Activated CD8-positive, alpha-beta T cell treated with anti-CD3 and anti-CD28 coated beads for 36 hours (primary cell): Measurements from ENCODE around the gene CORO2B. TPM values are rescaled to one million over a fixed set of nuclear protein-coding genes. Genes with fewer than 3 reads are reported as not detected.

Experiments used
- ATAC-seq: fragments of 200-7000 bp; cut with Tn5 transposase; one replicate; pipeline ENCODE4 v1.10.0; 2021; ENCODE audit warnings: mild to moderate bottlenecking, moderate library complexity
- CTCF ChIA-PET: fragments of 350-600 bp; sonication (Branson Sonifier 250); formaldehyde crosslinking; loops from one replicate; lab custom pipeline; 2021; ENCODE audit warnings: antibody characterized with exemption; lab: Charles Lee
- POLR2A ChIA-PET: fragments of 350-600 bp; sonication (Branson Sonifier 250); formaldehyde crosslinking; loops from one replicate; lab custom pipeline; 2021; ENCODE audit warnings: antibody characterized with exemption; lab: Charles Lee
- DNase-seq: peaks from one replicate; pipeline ENCODE4 v3.0.0-alpha.2; 2020
- H3K27ac Mint-ChIP-seq: one replicate; pipeline ENCODE4 v1.8.0; 2021; ENCODE audit warnings: mild to moderate bottlenecking, mixed read lengths
- H3K27me3 Mint-ChIP-seq: one replicate; pipeline ENCODE4 v1.8.0; 2021; ENCODE audit warnings: mixed read lengths
- H3K36me3 Mint-ChIP-seq: one replicate; pipeline ENCODE4 v1.8.0; 2021; ENCODE audit warnings: low read depth, mixed read lengths
- H3K4me1 Mint-ChIP-seq: one replicate; pipeline ENCODE4 v1.8.0; 2021; ENCODE audit warnings: low read depth, mixed read lengths
- H3K4me3 Mint-ChIP-seq: one replicate; pipeline ENCODE4 v1.8.0; 2021; ENCODE audit warnings: mild to moderate bottlenecking, moderate library complexity, mixed read lengths
- H3K9me3 Mint-ChIP-seq: one replicate; pipeline ENCODE4 v1.8.0; 2021; ENCODE audit warnings: mixed read lengths
- intact Hi-C: fragments of 100-400 bp; cut with micrococcal nuclease; formaldehyde crosslinking; loops from one replicate; pipeline ENCODE4 v1.10.0; 2022
- total RNA-seq, 2 experiments: library from RNA; stranded (reverse); gene quantifications; one replicate each; pipeline ENCODE4 v1.2.3, GENCODE V29; 2021
- TF ChIP-seq, protein P1 (sequence below): fragments of 200-600 bp; IDR thresholded peaks from one replicate; pipeline ENCODE4 v1.8.0; 2022; ENCODE audit warnings: antibody characterized with exemption, mild to moderate bottlenecking

CORO2B gene
- total RNA-seq, 2 experiments from 2014 or later, result not detected

DNA sequence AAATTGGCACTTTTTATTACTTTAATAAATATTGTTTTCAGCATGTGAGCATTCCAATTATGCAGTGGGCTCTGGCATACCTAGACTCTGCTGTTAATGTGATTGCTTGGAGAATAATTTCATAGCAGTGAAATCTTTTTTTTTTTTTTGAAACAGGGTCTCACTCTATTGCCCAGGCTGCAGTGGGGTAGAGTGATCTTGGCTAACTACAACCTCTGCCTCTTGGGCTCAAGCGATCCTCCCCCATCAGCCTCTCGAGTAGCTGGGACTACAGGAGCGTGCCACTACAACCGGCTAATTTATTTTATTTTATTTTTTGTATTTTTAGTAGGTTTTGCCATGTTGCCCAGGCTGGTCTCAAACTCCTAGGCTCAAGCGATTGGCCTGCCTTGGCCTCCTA, 14.6 kb upstream of the CORO2B start:
- H3K4me1 Mint-ChIP-seq, result peaks cover 8% of the 10 kb centered on the region
- no peaks in the 10 kb centered on the region for H3K9me3 Mint-ChIP-seq
- CTCF ChIA-PET, result interaction anchor here (0.8 to 3.4 kb wide), 2 partner anchors 14 to 110 kb away, joined by 3 to 19 read pairs; no protein-coding TSS in a partner anchor
- H3K27ac Mint-ChIP-seq, result no peak overlapping the region
- POLR2A ChIA-PET, result no interaction called here
- peaks cover 16% of the 10 kb centered on the region for H3K27me3 Mint-ChIP-seq
- no peaks in the 10 kb centered on the region for H3K36me3 Mint-ChIP-seq
- ATAC-seq (no peak), DNase-seq (no peak)
- H3K4me3 Mint-ChIP-seq, result no peak overlapping the region
- intact Hi-C loops, result no loop called here
- TF ChIP-seq, protein P1, sequence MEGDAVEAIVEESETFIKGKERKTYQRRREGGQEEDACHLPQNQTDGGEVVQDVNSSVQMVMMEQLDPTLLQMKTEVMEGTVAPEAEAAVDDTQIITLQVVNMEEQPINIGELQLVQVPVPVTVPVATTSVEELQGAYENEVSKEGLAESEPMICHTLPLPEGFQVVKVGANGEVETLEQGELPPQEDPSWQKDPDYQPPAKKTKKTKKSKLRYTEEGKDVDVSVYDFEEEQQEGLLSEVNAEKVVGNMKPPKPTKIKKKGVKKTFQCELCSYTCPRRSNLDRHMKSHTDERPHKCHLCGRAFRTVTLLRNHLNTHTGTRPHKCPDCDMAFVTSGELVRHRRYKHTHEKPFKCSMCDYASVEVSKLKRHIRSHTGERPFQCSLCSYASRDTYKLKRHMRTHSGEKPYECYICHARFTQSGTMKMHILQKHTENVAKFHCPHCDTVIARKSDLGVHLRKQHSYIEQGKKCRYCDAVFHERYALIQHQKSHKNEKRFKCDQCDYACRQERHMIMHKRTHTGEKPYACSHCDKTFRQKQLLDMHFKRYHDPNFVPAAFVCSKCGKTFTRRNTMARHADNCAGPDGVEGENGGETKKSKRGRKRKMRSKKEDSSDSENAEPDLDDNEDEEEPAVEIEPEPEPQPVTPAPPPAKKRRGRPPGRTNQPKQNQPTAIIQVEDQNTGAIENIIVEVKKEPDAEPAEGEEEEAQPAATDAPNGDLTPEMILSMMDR, result no peak

DNA sequence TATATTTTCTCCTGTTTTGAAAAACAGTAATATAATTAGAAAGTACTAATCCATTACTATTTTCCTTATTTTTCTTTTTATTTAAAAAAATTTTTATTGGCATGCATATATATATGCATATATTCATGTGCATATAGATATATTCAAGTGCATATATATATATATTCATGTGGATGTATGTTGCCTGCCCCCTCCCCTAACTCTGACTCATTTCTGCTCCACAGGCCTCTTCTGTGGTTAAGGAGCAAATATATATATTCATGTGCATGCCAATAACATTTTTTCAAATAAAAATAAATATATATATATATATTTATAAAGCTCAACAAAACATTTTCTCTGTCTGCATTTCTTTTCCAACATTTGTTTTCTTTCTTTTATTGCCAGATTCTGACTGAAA, 13.6 kb upstream of the CORO2B start:
- intact Hi-C loops, result no loop called here
- H3K4me1 Mint-ChIP-seq, result no peaks in the 10 kb centered on the region
- no peaks in the 10 kb centered on the region for H3K36me3 Mint-ChIP-seq
- CTCF ChIA-PET, result interaction anchor here (0.9 to 3.4 kb wide), 2 partner anchors 15 to 109 kb away, joined by 3 to 19 read pairs; no protein-coding TSS in a partner anchor
- no peak for ATAC-seq
- DNase-seq, result no peak
- H3K4me3 Mint-ChIP-seq, result no peak overlapping the region
- POLR2A ChIA-PET, result interaction anchor here (1.0 kb wide), 1 partner anchor 110 kb away, joined by 5 read pairs; no protein-coding TSS in a partner anchor
- TF ChIP-seq, protein P1, result no peak
- no peaks in the 10 kb centered on the region for H3K9me3 Mint-ChIP-seq
- no peak overlapping the region for H3K27ac Mint-ChIP-seq
- peaks cover 17% of the 10 kb centered on the region for H3K27me3 Mint-ChIP-seq

GRCh38 chr15:68565726-68566125, 13.1 kb upstream of the CORO2B start:
- CTCF ChIA-PET, result interaction anchor here (0.9 to 3.4 kb wide), 2 partner anchors 15 to 108 kb away, joined by 3 to 19 read pairs; no protein-coding TSS in a partner anchor
- Mint-ChIP-seq H3K9me3 (no peaks in the 10 kb centered on the region), H3K4me1 (no peaks in the 10 kb centered on the region), H3K27me3 (peaks cover 17% of the 10 kb centered on the region), H3K36me3 (no peaks in the 10 kb centered on the region), H3K4me3 (no peak overlapping the region), H3K27ac (no peak overlapping the region)
- DNase-seq (no peak), ATAC-seq (no peak)
- intact Hi-C loops, result no loop called here
- TF ChIP-seq, protein P1, result no peak
- POLR2A ChIA-PET, result interaction anchor here (1.0 kb wide), 1 partner anchor 109 kb away, joined by 5 read pairs; no protein-coding TSS in a partner anchor

- peaks cover 20% of the 10 kb centered on the region for H3K27me3 Mint-ChIP-seq
- H3K9me3 Mint-ChIP-seq, result no peaks in the 10 kb centered on the region
- H3K27ac Mint-ChIP-seq, result no peak overlapping the region
- H3K4me3 Mint-ChIP-seq, result no peak overlapping the region
- TF ChIP-seq, protein P1, result no peak
- CTCF ChIA-PET, result interaction anchor here (1.2 kb wide), 1 partner anchor 107 kb away, joined by 3 read pairs; no protein-coding TSS in a partner anchor
- no peaks in the 10 kb centered on the region for H3K4me1 Mint-ChIP-seq
- POLR2A ChIA-PET, result no interaction called here
- intact Hi-C loops, result no loop called here
- DNase-seq (no peak), ATAC-seq (no peak)
- H3K36me3 Mint-ChIP-seq, result no peaks in the 10 kb centered on the region
Observed at GRCh38 chr15:68566377-68566954, 12.3 kb upstream of the CORO2B start.

DNA sequence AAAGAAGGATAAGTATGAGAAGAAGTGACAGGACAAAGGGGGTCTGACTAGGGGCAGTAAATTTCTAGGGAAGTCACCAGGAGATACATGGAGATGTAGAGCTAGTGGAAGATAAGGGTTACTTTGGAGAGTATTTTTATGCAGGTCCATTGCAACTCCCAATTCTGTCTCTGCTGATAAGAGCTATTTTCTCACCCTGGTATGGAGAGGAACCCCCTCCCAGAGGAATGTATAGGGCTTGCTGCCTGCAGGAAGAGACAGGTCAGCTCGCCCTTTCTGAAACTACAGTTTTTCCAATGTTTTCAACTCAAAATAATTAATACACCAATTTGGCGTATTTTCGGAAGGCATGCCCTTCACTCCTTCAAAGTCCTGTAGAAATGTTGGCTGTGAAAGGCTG, 11.4 kb upstream of the CORO2B start:
- ChIA-PET POLR2A (interaction anchor here (0.9 kb wide), 1 partner anchor 69 kb away, joined by 3 read pairs; no protein-coding TSS in a partner anchor), CTCF (interaction anchor here (1.2 kb wide), 1 partner anchor 106 kb away, joined by 3 read pairs; no protein-coding TSS in a partner anchor)
- no peaks in the 10 kb centered on the region for H3K36me3 Mint-ChIP-seq
- no peaks in the 10 kb centered on the region for H3K4me1 Mint-ChIP-seq
- H3K9me3 Mint-ChIP-seq, result no peaks in the 10 kb centered on the region
- H3K27ac Mint-ChIP-seq, result no peak overlapping the region
- no peak overlapping the region for H3K4me3 Mint-ChIP-seq
- H3K27me3 Mint-ChIP-seq, result peaks cover 20% of the 10 kb centered on the region
- TF ChIP-seq, protein P1, result no peak
- DNase-seq (no peak), ATAC-seq (no peak)
- intact Hi-C loops, result no loop called here
